ENCODE measurements around the gene PANK4. TPM values are rescaled to one million over a fixed set of nuclear protein-coding genes. Genes with fewer than 3 reads are reported as not detected.
"Not testable (repeated sequence)": the region's sequence is repeated elsewhere in the genome, so short reads cannot be mapped to it uniquely, and the experiment has no call there.

PANK4 gene
- total RNA-seq, 2 donors from 2014 or later, result 13.7 to 31.3 TPM

DNA sequence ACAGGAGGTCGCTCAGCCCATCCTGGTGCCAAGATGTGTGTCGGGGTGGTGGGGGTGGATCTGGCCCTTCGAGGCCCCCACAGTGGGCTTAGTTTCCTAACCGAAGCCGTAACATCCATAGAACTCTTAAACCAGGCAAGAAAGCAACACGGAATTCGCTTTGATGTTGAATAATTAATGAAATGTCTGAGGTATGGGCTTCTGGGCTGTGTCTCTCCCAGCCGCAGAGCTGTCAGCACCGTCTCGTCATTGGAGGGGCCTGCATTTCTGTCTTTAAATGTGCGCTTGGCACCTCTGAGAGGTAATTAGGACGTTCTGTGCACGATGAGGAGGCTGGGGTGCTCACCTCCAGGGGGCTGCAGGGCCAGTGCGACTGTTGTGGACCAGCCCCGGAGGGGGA is 63.6 kb downstream of the PANK4 start:
- 36 to 50% methylated on average over 12 to 15 of the region's 15 CpGs for WGBS, 2 donors
- Histone ChIP-seq H3K4me3 (no peak overlapping the region), H3K27me3 (peaks cover 0 to 4% of the 10 kb centered on the region in 2 donors), H3K36me3 (replicated peaks in 1 of 2; ENCODE audit: insufficient read depth in 1 of 2, low read depth in 2 of 2) (no peaks in the 10 kb centered on the region), H3K4me1 (no peaks in the 10 kb centered on the region), H3K9me3 (no peaks in the 10 kb centered on the region), H3K27ac (no peak overlapping the region)
- ATAC-seq (no peak), DNase-seq (no peak)
- intact Hi-C loops (cut with DNase I), result no loop called here
- no peak for TF ChIP-seq POLR2A (IDR thresholded peaks at IDR 0.05)
- TF ChIP-seq, protein P1, sequence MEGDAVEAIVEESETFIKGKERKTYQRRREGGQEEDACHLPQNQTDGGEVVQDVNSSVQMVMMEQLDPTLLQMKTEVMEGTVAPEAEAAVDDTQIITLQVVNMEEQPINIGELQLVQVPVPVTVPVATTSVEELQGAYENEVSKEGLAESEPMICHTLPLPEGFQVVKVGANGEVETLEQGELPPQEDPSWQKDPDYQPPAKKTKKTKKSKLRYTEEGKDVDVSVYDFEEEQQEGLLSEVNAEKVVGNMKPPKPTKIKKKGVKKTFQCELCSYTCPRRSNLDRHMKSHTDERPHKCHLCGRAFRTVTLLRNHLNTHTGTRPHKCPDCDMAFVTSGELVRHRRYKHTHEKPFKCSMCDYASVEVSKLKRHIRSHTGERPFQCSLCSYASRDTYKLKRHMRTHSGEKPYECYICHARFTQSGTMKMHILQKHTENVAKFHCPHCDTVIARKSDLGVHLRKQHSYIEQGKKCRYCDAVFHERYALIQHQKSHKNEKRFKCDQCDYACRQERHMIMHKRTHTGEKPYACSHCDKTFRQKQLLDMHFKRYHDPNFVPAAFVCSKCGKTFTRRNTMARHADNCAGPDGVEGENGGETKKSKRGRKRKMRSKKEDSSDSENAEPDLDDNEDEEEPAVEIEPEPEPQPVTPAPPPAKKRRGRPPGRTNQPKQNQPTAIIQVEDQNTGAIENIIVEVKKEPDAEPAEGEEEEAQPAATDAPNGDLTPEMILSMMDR (IDR thresholded peaks at IDR 0.05), result no peak

DNA sequence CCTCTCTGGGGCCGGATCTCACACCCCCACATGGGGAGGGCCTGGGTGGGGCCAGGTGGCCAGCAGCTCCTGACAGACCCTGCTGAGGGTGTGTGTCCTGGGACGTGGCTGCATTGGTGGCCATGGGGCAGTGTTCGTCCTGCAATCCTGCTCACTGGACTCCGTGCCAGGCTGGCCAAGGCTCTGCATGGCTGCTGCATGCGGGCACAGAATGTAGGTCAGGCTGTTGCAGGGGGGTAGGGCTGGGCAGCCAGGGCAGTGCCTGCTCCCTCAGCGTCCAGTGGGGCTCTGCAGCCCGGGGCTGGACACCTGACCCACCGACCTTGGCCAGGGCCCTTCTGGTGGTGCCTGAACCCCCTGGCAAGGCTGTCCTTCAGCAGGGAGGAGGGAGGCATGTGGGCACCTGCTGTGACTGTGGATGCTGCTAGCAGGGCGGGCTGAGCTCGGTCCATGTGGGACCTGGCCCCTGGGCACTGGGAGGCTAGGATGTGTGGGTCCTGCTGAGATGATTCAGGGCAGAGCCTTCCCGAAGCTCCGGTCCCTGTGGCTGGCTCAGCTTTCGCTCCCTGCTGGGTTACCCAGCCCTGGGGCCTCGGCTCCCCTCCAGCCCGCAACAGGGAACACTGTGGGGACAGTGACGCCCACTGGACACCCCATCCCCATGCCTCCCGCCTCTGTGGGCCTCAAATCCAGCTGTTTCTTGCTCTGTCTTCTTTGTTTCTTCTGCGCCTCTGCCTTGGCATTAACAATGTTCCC is 65.2 kb downstream of the PANK4 start:
- 62 to 68% methylated on average over 7 to 18 of the region's 18 CpGs for WGBS, 2 donors
- H3K4me3 ChIP-seq, result no peak overlapping the region
- H3K36me3 ChIP-seq (replicated peaks in 1 of 2; ENCODE audit: insufficient read depth in 1 of 2, low read depth in 2 of 2), result no peaks in the 10 kb centered on the region
- no peaks in the 10 kb centered on the region for H3K27me3 ChIP-seq
- ATAC-seq (no peak), DNase-seq (no peak)
- intact Hi-C loops (cut with DNase I), result no loop called here
- TF ChIP-seq, protein P1 (IDR thresholded peaks at IDR 0.05), result no peak
- no peak for TF ChIP-seq POLR2A (IDR thresholded peaks at IDR 0.05)
- H3K9me3 ChIP-seq, result no peaks in the 10 kb centered on the region
- no peaks in the 10 kb centered on the region for H3K4me1 ChIP-seq
- H3K27ac ChIP-seq, result no peak overlapping the region

DNA sequence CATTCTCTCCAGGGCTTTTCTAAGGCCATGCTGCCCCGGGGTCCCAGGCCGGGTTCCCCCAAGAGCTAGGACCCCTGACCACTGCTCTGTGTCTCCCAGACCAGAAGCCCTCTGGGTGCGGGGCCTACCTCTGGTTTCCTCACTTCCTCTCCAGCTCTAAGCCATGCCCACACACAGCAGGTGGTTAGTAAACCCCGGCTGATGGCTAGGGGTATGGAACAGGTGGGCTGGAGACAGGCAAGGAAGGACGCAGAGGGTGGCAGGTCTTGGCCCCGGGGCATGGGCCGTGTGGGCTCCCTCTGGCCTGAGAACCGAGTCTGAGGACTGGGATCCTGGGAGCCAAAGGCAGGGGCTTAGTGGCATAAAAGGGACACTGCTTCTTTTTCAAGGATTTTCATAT is 66.2 kb downstream of the PANK4 start:
- Histone ChIP-seq H3K4me1 (no peaks in the 10 kb centered on the region), H3K27ac (no peak overlapping the region), H3K36me3 (replicated peaks in 1 of 2; ENCODE audit: insufficient read depth in 1 of 2, low read depth in 2 of 2) (no peaks in the 10 kb centered on the region), H3K9me3 (no peaks in the 10 kb centered on the region), H3K4me3 (no peak overlapping the region), H3K27me3 (no peaks in the 10 kb centered on the region)
- DNase-seq (no peak), ATAC-seq (no peak)
- intact Hi-C loops (cut with DNase I), result no loop called here
- 57 to 65% methylated on average over 5 to 8 of the region's 8 CpGs for WGBS, 2 donors
- TF ChIP-seq, protein P1 (IDR thresholded peaks at IDR 0.05), result no peak
- TF ChIP-seq POLR2A (IDR thresholded peaks at IDR 0.05), result no peak

DNA sequence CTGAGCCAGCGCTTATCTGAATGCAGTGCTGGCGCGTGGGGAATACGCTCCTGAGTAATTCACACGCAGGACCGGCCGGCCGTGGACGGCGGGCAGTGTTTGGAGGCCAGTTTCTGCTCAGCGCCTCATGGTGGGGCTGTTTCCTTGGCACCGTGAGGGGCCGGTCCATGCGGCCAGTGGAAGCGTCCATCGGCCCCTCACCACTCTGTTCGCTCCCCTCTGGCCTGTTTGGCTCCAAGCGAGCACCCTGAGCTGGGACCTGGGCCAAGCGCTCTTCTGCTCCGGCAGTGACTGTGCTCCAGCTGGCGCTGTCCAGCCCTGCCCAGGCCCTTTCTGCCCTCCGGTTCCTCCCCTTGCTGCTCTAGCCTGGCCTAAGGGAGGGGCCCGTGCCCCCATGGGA is 66.6 kb downstream of the PANK4 start:
- Histone ChIP-seq H3K4me1 (no peaks in the 10 kb centered on the region), H3K9me3 (no peaks in the 10 kb centered on the region), H3K36me3 (replicated peaks in 1 of 2; ENCODE audit: insufficient read depth in 1 of 2, low read depth in 2 of 2) (no peaks in the 10 kb centered on the region), H3K27ac (no peak overlapping the region), H3K4me3 (no peak overlapping the region), H3K27me3 (no peaks in the 10 kb centered on the region)
- DNase-seq (peak in 3 of 4 donors; percentile 22 to 35 (median 26)), ATAC-seq (no peak)
- TF ChIP-seq, protein P1 (IDR thresholded peaks at IDR 0.05), result no peak
- 24 to 38% methylated on average over 12 to 23 of the region's 23 CpGs for WGBS, 2 donors
- intact Hi-C loops (cut with DNase I), result no loop called here

GRCh38 chr1:2459102-2459753 is 67.2 kb downstream of the PANK4 start:
- H3K9me3 ChIP-seq; ATAC-seq; H3K4me1 ChIP-seq; intact Hi-C loops (cut with DNase I); DNase-seq; H3K4me3 ChIP-seq; H3K36me3 ChIP-seq (replicated peaks in 1 of 2; ENCODE audit: insufficient read depth in 1 of 2, low read depth in 2 of 2); H3K27ac ChIP-seq; H3K27me3 ChIP-seq: not testable (repeated sequence)
- WGBS, 2 donors, result 67 to 68% methylated on average over 10 to 13 of the region's 16 CpGs

Data from body of pancreas (tissue), 4 donors.